ENCODE results near the gene GSTM2.

GSTM2 gene

GRCh38 chr1:109667452-109668122 lies at the start of gene GSTM2:
TSS of gene GSTM2 (plus strand) at chr1:109668057. CDS start at chr1:109668116, 59 bp downstream.
- peak; percentile 96 for DNase-seq (ENCODE audit: low spot score)

DNA sequence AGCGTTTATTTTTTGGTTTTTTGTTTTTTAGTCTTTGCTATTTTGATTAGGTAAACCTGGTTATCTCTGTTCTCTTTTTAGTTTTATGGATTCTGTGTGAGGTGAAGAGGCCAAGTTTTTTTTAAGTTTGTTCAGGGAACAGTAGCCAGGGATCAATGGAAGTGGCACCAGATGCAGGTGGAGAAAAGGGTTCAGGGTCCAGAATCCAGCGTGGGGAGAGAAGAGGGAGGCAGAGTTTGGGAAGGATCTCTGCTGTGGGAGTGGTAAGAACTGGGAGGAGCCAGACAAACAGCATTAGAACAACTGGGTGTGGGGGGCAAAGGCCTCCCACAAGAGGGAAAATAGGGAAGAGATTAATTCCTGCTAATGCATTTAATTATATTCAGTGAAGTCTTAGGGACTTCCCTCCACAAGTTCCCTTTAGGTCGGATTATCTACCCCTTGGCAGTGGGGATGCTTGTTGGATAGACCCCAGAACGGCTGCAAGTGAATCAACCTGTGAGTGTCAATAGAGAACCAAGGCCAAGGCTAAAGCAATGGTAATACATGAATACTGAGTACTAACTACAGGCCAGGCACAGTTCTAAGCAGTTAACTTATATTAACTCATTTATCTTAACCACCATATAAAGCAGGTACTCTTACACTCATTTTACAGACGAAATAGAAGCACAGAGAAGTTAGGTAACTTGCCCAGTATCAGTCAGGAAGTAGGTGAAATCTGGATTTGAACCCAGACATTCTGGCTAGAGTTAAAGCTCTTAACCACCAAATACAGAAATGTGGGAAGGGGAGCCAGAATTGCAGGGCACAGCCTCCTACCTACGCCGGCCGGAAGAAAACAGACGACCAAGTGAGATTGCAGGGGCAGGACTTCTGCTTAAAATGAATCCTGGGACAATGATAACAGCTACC lies 48.9 kb upstream of the GSTM2 start:
- DNase-seq (ENCODE audit: low spot score): no peak

DNA sequence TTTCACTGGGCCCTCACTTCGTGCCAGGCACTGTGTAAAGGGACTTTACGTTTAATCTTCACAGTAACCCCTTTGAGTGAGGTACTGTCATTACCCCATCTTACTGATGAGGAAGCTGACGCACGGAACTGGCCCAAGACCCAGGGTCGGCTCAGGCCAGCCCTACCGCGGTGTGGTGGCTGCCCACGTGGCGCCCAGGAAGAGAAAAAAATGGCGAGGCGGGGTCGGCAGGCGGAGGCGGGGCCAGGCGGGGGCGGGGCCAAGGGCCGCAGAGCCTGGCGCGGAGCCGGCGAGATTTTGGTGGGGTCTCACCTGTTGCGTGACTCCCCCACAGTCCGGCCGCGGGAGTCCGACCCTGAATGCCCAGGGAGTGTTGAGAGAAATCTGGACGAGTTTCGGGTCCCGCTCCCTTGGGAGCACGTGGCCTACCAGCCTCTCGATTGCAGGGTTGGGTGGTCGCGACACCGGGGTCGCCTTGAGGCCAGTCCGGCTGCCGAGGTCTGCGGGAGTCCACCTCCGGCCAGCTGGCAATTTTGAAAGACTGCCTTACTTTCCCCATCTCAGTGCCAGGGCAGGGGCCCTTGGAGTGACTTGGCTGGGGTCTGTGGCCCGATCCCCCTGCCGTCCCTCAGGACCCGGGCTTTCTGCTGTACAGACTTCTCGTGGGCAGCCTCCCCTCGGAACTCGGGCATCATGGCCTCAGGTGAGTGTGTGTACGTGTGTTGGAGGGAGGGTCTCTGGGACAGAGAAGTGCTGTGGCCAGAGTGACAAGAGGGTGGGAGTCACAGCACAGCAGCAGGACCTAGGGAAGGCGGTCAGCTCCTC lies 48.1 kb upstream of the GSTM2 start, which contains the start of the genes AMPD2 and GNAT2:
TSS of gene AMPD2 (plus strand) at position 262 of the 825 bp plus-strand sequence. CDS start 1,339 bp downstream, outside the sequence.
TSS of gene GNAT2 (minus strand) at position 41 of the 825 bp plus-strand sequence. CDS start 6,746 bp downstream, outside the sequence.
- peak; percentile 92 for DNase-seq (ENCODE audit: low spot score)

- peak; percentile 78 for DNase-seq (ENCODE audit: low spot score)
These were observed 47.5 kb upstream of the GSTM2 start for GRCh38 chr1:109620401-109620791.

- DNase-seq (ENCODE audit: low spot score): peak; percentile 96
These were observed 47.0 kb upstream of the GSTM2 start for GRCh38 chr1:109620841-109621286.

- peak; percentile 51 for DNase-seq (ENCODE audit: low spot score)
These were observed 46.3 kb upstream of the GSTM2 start for GRCh38 chr1:109621379-109622136.

DNA sequence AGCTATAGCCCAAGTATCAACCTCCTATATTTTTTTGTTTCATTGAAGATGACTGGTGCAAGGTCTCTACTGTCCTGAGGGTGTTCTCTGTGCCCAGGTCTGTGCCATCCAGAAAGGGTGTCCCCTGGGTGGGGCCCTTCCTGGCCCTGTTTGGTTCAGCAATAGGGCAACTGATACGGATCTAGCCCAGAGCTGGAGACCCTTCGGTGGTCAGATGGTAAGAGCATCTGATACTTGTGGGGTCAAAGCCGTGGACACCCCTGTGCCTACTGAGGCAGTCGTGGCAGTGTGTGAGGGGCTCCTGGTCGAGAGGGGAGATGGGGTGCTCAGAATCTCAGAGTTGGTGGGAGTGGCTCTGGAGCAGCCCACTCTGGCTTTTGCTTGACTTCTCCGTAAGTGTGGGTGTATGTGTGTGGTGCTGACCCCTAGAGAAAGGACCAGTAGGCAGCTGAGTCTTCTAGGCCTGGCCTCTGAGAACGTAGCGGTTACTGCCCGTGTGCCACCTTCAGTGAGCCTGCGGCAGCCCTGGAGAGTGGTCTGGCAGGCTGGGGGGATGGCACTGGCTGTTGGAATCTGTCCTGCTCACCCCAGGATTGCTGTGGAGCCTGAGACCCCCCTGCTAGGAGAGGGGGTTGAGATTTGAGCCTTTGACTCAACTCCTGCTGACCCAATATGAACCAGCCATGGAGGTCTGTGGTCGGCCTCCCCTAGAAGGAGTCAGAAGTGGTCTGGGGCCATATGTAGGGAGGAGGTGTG lies 45.5 kb upstream of the GSTM2 start:
- no peak for DNase-seq (ENCODE audit: low spot score)

DNA sequence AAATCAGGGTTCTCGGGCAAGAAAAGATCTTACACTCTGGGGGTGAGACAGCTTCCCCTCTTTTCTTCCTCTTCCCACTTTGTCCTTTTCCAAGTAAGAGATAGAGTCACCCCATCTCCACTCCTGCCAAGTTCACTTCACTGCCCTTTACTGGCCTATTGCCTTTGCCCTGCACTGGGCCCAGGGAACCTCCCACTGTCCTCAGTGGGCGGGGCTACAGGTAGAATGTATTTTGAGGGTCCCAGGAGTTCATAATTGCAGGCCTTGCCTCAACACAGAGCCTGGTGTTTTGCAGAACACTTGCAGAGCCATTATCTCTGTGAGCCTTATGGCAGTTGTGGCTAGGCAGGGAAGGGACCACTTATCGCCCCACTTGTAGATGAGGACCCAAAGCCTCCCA lies 45.0 kb upstream of the GSTM2 start:
- no peak for DNase-seq (ENCODE audit: low spot score)

- DNase-seq (ENCODE audit: low spot score): peak; percentile 55
These were observed 44.2 kb upstream of the GSTM2 start for GRCh38 chr1:109623601-109624161.

DNA sequence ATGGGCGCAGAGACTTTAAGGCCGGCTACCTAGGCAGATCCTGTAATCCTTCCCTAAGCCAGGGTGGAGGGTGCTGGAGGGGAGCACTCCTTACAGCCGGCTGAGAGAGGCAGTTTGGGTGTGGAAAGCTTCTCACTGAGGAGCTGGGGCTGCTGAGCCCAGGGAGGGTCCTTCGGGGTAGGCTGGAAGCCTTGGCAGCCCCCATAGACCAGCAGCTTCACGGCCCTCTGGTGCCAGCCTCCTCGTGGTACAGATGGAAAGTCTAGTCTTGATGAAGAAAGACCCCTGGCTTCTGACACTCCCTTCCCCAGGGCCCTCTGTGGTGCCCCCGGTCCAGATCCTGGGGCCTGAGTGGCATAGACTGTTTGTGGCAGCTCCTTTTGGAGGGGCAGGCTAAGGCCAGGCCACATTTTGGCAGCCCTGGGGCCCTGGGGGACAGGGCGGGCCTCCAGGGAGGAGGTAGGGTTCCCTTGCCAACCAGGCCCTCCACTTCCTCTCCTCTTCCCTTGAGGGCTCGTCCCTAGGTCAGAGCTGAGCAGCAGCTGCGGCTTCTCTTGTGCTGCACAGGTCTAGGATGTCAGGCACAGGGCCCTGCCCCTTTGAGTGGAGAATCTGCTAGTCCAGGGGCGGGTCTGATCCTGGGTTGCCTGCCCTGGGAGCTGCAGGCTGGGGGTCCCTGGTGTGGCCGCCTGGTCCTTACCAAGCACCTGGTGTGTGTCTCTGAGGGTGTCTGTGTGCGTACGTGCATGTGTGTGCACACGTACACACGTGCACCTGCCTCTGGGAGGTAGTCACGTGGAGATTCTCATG lies 43.5 kb upstream of the GSTM2 start:
- no peak for DNase-seq (ENCODE audit: low spot score)

- DNase-seq (ENCODE audit: low spot score): no peak
These were observed 42.7 kb upstream of the GSTM2 start for GRCh38 chr1:109625176-109625575.

DNA sequence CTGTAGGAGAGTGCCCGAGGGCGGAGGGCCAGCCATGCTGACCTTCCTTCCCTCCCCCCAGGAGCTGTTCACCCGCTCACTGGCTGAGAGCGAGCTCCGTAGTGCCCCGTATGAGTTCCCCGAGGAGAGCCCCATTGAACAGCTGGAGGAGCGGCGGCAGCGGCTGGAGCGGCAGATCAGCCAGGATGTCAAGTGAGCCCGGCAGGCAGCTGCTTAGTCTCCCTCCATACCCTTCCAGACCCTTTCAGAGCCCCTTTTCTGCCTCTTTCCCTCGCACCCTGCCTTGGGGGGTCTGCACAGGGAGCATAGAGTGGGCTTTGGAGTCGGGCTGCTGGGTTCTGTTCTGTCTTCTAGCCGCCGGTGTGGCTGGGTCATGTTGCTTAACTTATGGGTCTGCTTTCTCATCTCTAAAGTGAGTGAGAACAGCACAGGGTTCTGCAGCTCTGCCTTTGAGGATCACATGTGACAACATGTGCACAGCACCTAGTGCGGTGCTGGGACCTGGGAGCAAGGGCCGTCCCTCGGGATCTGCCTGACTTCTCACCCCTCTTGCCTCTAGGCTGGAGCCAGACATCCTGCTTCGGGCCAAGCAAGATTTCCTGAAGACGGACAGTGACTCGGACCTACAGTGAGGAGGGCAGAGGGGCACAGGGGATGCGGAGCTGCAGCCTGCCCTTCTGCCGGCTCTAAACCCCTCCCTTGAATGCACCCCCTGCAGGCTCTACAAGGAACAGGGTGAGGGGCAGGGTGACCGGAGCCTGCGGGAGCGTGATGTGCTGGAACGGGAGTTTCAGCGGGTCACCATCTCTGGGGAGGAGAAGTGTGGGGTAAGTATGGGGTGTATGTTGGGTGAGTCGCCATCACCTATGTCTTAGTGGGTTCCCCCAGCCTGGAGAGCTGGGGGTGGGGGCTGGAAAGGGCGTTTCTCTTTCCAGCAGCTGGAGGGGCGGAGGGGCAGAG lies 42.0 kb upstream of the GSTM2 start:
- no peak for DNase-seq (ENCODE audit: low spot score)

DNA sequence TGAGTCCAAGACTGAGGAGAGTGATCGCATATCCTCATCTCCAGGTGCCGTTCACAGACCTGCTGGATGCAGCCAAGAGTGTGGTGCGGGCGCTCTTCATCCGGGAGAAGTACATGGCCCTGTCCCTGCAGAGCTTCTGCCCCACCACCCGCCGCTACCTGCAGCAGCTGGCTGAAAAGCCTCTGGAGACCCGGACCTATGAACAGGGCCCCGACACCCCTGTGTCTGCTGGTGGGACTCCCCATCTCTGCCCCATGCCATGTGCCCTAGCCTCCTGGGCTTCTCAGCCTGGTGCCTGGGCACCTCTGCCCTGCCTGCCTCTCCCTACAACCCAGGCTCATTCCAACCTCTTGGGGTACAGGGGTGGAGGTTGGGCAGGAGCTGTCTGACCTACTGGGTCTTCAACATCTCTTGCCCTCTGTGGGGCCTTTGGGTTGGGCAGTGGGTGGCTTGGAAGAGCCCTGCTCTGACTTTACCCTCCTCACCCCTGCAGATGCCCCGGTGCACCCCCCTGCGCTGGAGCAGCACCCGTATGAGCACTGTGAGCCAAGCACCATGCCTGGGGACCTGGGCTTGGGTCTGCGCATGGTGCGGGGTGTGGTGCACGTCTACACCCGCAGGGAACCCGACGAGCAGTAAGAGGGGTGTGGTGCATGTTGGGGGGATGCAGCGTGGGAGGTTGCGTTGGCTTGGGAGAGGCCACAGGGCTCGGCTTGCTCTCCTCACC lies 41.0 kb upstream of the GSTM2 start:
- no peak for DNase-seq (ENCODE audit: low spot score)

- no peak for DNase-seq (ENCODE audit: low spot score)
These were observed 40.0 kb upstream of the GSTM2 start for GRCh38 chr1:109627692-109628399.

GRCh38 chr1:109628540-109629321 lies 39.1 kb upstream of the GSTM2 start:
- DNase-seq (ENCODE audit: low spot score): no peak

Data from AG20443 (cell line).